Hematopoietic multipotent progenitor cell (in vitro differentiated cells): ENCODE data around the gene CENPO. TPM values are rescaled to one million over a fixed set of nuclear protein-coding genes. Genes with fewer than 3 reads are reported as not detected.
"Not testable (repeated sequence)": the region's sequence is repeated elsewhere in the genome, so short reads cannot be mapped to it uniquely, and the experiment has no call there.

Source experiments
- DNase-seq, 3 donors: peaks; one replicate each; pipeline ENCODE4 v3.0.0-alpha.2; 2011 to 2015; ENCODE audit warnings: low read depth in 2 of 3, low spot score in 2 of 3
- total RNA-seq: library from RNA; depleted of rRNA; stranded (reverse); fragments of >200 nt; gene quantifications from one replicate; pipeline ENCODE4 v1.2.3, GENCODE V29; 2012

CENPO gene
- total RNA-seq, 1 donor, result 10.2 TPM

- DNase-seq, result not testable (repeated sequence)
Measured at GRCh38 chr2:24835411-24835810, 42.2 kb downstream of the CENPO start.

- no peak for DNase-seq
Measured at GRCh38 chr2:24836206-24836605, 43.0 kb downstream of the CENPO start.

GRCh38 chr2:24836706-24837105, 43.5 kb downstream of the CENPO start:
- no peak for DNase-seq

GRCh38 chr2:24837996-24838513, 44.8 kb downstream of the CENPO start:
- no peak for DNase-seq

GRCh38 chr2:24838541-24838940, 45.3 kb downstream of the CENPO start:
- no peak for DNase-seq

GRCh38 chr2:24839729-24840128, 46.5 kb downstream of the CENPO start:
- DNase-seq, result no peak

- no peak for DNase-seq
Measured at GRCh38 chr2:24840164-24840869, 47.1 kb downstream of the CENPO start.

GRCh38 chr2:24840962-24841945, 48.0 kb downstream of the CENPO start:
- DNase-seq, result no peak

- DNase-seq, result no peak
Measured at GRCh38 chr2:24842081-24843050, 49.1 kb downstream of the CENPO start.

GRCh38 chr2:24843330-24843860, 50.2 kb downstream of the CENPO start:
- no peak for DNase-seq

GRCh38 chr2:24844023-24844685, 50.9 kb downstream of the CENPO start:
- no peak for DNase-seq

- no peak for DNase-seq
Measured at GRCh38 chr2:24845691-24846090, 52.5 kb downstream of the CENPO start.

- DNase-seq, result no peak
Measured at GRCh38 chr2:24850944-24851343, 57.7 kb downstream of the CENPO start.

- DNase-seq, result no peak
Measured at GRCh38 chr2:24852026-24852425, 58.8 kb downstream of the CENPO start.

GRCh38 chr2:24852431-24853020, 59.3 kb downstream of the CENPO start:
- no peak for DNase-seq

- DNase-seq, result no peak
Measured at GRCh38 chr2:24853046-24853445, 59.8 kb downstream of the CENPO start.

- no peak for DNase-seq
Measured at GRCh38 chr2:24853996-24854395, 60.8 kb downstream of the CENPO start.

GRCh38 chr2:24855022-24855622, 61.9 kb downstream of the CENPO start:
- no peak for DNase-seq

- DNase-seq, result no peak
Measured at GRCh38 chr2:24855726-24856125, 62.5 kb downstream of the CENPO start.
